CD8-positive, alpha-beta memory T cell (primary cell): ENCODE results near the gene A3GALT2. TPM values are rescaled to one million over a fixed set of nuclear protein-coding genes. Genes with fewer than 3 reads are reported as not detected.

ENCODE experiments used
- CTCF ChIA-PET: fragments of 350-600 bp; sonication (Branson Sonifier 250); formaldehyde crosslinking; loops from one replicate; lab custom pipeline; 2021; ENCODE audit warnings: antibody characterized with exemption; lab: Charles Lee
- POLR2A ChIA-PET: fragments of 350-600 bp; sonication (Branson Sonifier 250); formaldehyde crosslinking; loops from one replicate; lab custom pipeline; 2021; ENCODE audit warnings: antibody characterized with exemption; lab: Charles Lee
- DNase-seq, 5 donors: peaks; one replicate each; pipeline versions ENCODE4 v3.0.0 to v3.0.0-alpha.2; 2020 to 2022; ENCODE audit warnings: mixed read lengths in 1 of 5
- H3K27ac ChIP-seq: one replicate; pipeline ENCODE4 v1.7.0; 2013; ENCODE audit warnings: low read depth, mild to moderate bottlenecking, low read length, moderate library complexity
- H3K27me3 ChIP-seq: 2 replicates; pipeline ENCODE4 v1.7.0; 2013; ENCODE audit warnings: low read length, mild to moderate bottlenecking; ENCODE audit not compliant: insufficient read depth, poor library complexity, severe bottlenecking
- H3K36me3 ChIP-seq: 2 replicates; pipeline ENCODE4 v1.7.0; 2013; ENCODE audit warnings: mild to moderate bottlenecking, low read length, moderate library complexity; ENCODE audit not compliant: insufficient read depth
- H3K4me1 ChIP-seq: 2 replicates; pipeline ENCODE4 v1.7.0; 2013; ENCODE audit warnings: mild to moderate bottlenecking, low read length, moderate library complexity; ENCODE audit not compliant: insufficient read depth
- H3K4me3 ChIP-seq: 2 replicates; pipeline ENCODE4 v1.7.0; 2013; ENCODE audit warnings: mild to moderate bottlenecking, low read length
- H3K9me3 ChIP-seq: 2 replicates; pipeline ENCODE4 v1.7.0; 2013; ENCODE audit warnings: mild to moderate bottlenecking, low read length
- H3K27ac Mint-ChIP-seq, 8 donors: one replicate each; pipeline ENCODE4 v1.8.0; 2020 to 2021; ENCODE audit warnings: mixed read lengths in 8 of 8, mild to moderate bottlenecking in 6 of 8, inconsistent platforms in 3 of 8, moderate library complexity in 3 of 8
- H3K27me3 Mint-ChIP-seq, 2 donors: one replicate each; pipeline ENCODE4 v1.8.0; 2020 to 2021; ENCODE audit warnings: mixed read lengths in 2 of 2, mild to moderate bottlenecking in 1 of 2, moderate library complexity in 1 of 2
- H3K36me3 Mint-ChIP-seq, 3 donors: one replicate each; pipeline ENCODE4 v1.8.0; 2020 to 2021; ENCODE audit warnings: mixed read lengths in 3 of 3, inconsistent platforms in 1 of 3, mild to moderate bottlenecking in 1 of 3
- H3K4me1 Mint-ChIP-seq, 3 donors: one replicate each; pipeline ENCODE4 v1.8.0; 2020 to 2021; ENCODE audit warnings: mixed read lengths in 3 of 3, inconsistent platforms in 1 of 3, mild to moderate bottlenecking in 1 of 3
- H3K4me3 Mint-ChIP-seq, 7 donors: one replicate each; pipeline ENCODE4 v1.8.0; 2020 to 2021; ENCODE audit warnings: mixed read lengths in 7 of 7, mild to moderate bottlenecking in 6 of 7, moderate library complexity in 4 of 7, inconsistent platforms in 2 of 7
- H3K9me3 Mint-ChIP-seq, 5 donors: one replicate each; pipeline ENCODE4 v1.8.0; 2020 to 2022; ENCODE audit warnings: mixed read lengths in 5 of 5, mild to moderate bottlenecking in 3 of 5, moderate library complexity in 2 of 5, inconsistent platforms in 1 of 5
- polyA plus RNA-seq: library from polyadenylated mRNA; unstranded; fragments of 300-500 nt; fragmentation: Illumina TruSeq; gene quantifications from one replicate; pipeline ENCODE4 v1.2.3, GENCODE V29; 2021
- total RNA-seq, 2 experiments: library from RNA; stranded (reverse); gene quantifications; one replicate each; pipeline ENCODE4 v1.2.3, GENCODE V29; 2021

Gene A3GALT2
- total and polyA plus RNA-seq, 3 experiments from 2014 or later, result not detected

GRCh38 chr1:33337441-33337840 is 16.5 kb upstream of the A3GALT2 start:
- Histone ChIP-seq H3K9me3 (no peaks in the 10 kb centered on the region), H3K27me3 (no peaks in the 10 kb centered on the region), H3K36me3 (no peaks in the 10 kb centered on the region), H3K4me3 (no peak overlapping the region), H3K27ac (no peak overlapping the region), H3K4me1 (peaks cover 14% of the 10 kb centered on the region)
- Mint-ChIP-seq H3K27ac (no peak overlapping the region), H3K4me1 (peaks cover 31 to 66% (median 62%) of the 10 kb centered on the region in 3 donors), H3K36me3 (peaks cover 4 to 43% (median 10%) of the 10 kb centered on the region in 3 donors), H3K9me3 (no peaks in the 10 kb centered on the region), H3K27me3 (no peaks in the 10 kb centered on the region), H3K4me3 (no peak overlapping the region)
- ChIA-PET POLR2A (no interaction called here), CTCF (no interaction called here)
- DNase-seq, result no peak

DNA sequence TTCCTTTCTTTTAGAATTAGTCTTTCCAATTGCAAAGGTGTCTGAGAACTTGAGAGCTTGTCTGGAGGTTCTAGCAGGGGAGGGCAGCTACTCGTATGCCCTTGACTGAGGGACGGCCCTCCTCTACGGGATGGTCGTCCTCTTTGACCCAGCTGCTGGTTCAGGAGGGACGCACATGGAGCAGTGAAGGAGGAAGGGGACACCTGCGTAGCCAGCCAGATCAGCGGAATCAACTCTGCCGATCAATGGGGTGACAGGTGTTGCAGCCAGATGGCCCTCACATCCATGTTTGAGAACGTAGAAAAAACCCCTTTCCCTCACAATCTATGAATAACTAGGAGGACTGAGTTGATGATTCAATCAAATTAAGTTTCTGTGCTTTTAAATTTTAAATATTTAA is 15.7 kb upstream of the A3GALT2 start:
- no peaks in the 10 kb centered on the region for H3K27me3 ChIP-seq
- CTCF ChIA-PET, result interaction anchor here (1.4 kb wide), 1 partner anchor 30 kb away, joined by 4 read pairs; no protein-coding TSS in a partner anchor
- POLR2A ChIA-PET, result interaction anchor here (1.5 kb wide), 1 partner anchor 14 kb away, joined by 3 read pairs; no protein-coding TSS in a partner anchor

DNA sequence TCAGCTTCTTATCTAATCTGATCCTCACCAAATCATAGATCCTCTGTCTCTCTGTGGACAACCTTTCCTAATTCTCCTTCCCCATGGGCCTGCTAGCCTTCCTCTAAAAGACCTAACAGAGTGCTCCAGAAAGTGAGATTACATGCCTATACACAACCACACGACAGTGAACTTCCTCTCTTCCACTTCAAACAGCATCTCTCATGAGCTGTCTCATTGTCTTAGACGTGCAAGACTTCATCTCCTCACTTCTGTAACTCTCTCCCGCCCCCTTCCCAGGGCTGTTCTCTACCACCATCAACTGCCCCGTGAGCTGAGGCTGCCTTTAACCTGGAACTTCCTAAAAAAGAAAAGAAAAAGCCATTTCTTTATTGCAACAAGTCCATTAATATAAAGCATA is 14.1 kb upstream of the A3GALT2 start:
- Mint-ChIP-seq H3K9me3 (no peaks in the 10 kb centered on the region), H3K4me3 (no peak overlapping the region), H3K27me3 (no peaks in the 10 kb centered on the region), H3K4me1 (peaks cover 20 to 46% (median 42%) of the 10 kb centered on the region in 3 donors), H3K27ac (peak overlapping the region in 4 of 8 donors; percentile 4 to 34 (median 22)), H3K36me3 (peaks cover 4 to 54% (median 10%) of the 10 kb centered on the region in 3 donors)
- no peak for DNase-seq
- ChIA-PET POLR2A (interaction anchor here (1.5 kb wide), 1 partner anchor 15 kb away, joined by 3 read pairs; no protein-coding TSS in a partner anchor), CTCF (no interaction called here)
- no peak overlapping the region for H3K27ac ChIP-seq
- H3K9me3 ChIP-seq, result no peaks in the 10 kb centered on the region
- H3K36me3 ChIP-seq, result peaks cover 15% of the 10 kb centered on the region
- H3K4me3 ChIP-seq, result no peak overlapping the region
- no peaks in the 10 kb centered on the region for H3K27me3 ChIP-seq
- peaks cover 10% of the 10 kb centered on the region for H3K4me1 ChIP-seq

More for the DNA sequence above, 15.7 kb upstream of the A3GALT2 start:
- Mint-ChIP-seq H3K4me3 (no peak overlapping the region), H3K27ac (no peak overlapping the region), H3K9me3 (no peaks in the 10 kb centered on the region), H3K4me1 (peaks cover 31 to 60% (median 57%) of the 10 kb centered on the region in 3 donors), H3K36me3 (peaks cover 4 to 48% (median 10%) of the 10 kb centered on the region in 3 donors), H3K27me3 (no peaks in the 10 kb centered on the region)
- H3K4me3 ChIP-seq, result no peak overlapping the region
- H3K36me3 ChIP-seq, result no peaks in the 10 kb centered on the region
- H3K4me1 ChIP-seq, result peaks cover 10% of the 10 kb centered on the region
- H3K9me3 ChIP-seq, result no peaks in the 10 kb centered on the region
- no peak overlapping the region for H3K27ac ChIP-seq
- DNase-seq, result no peak

- CTCF ChIA-PET, result no interaction called here
- DNase-seq, result no peak
These were observed 13.2 kb upstream of the A3GALT2 start for GRCh38 chr1:33334081-33334552.

GRCh38 chr1:33332881-33333280 is 12.0 kb upstream of the A3GALT2 start:
- no peak for DNase-seq
- Histone ChIP-seq H3K27ac (no peak overlapping the region), H3K9me3 (no peaks in the 10 kb centered on the region), H3K4me3 (no peak overlapping the region), H3K27me3 (no peaks in the 10 kb centered on the region), H3K4me1 (peaks cover 7% of the 10 kb centered on the region), H3K36me3 (peaks cover 35% of the 10 kb centered on the region)
- Mint-ChIP-seq H3K4me3 (no peak overlapping the region), H3K36me3 (peaks cover 19 to 71% (median 21%) of the 10 kb centered on the region in 3 donors), H3K27me3 (peaks cover 0 to 2% of the 10 kb centered on the region in 2 donors), H3K27ac (peak overlapping the region in 1 of 8 donors; percentile 40), H3K9me3 (no peaks in the 10 kb centered on the region), H3K4me1 (peaks cover 10 to 29% (median 22%) of the 10 kb centered on the region in 3 donors)
- POLR2A ChIA-PET, result no interaction called here
- CTCF ChIA-PET, result no interaction called here

More at GRCh38 chr1:33334081-33334552, 13.2 kb upstream of the A3GALT2 start:
- H3K27ac ChIP-seq, result no peak overlapping the region
- Mint-ChIP-seq H3K4me1 (peaks cover 16 to 41% (median 35%) of the 10 kb centered on the region in 3 donors), H3K27ac (no peak overlapping the region), H3K36me3 (peaks cover 10 to 61% (median 16%) of the 10 kb centered on the region in 3 donors), H3K27me3 (peaks cover 0 to 2% of the 10 kb centered on the region in 2 donors), H3K4me3 (no peak overlapping the region), H3K9me3 (no peaks in the 10 kb centered on the region)
- POLR2A ChIA-PET, result no interaction called here
- H3K27me3 ChIP-seq, result no peaks in the 10 kb centered on the region
- H3K4me1 ChIP-seq, result peaks cover 10% of the 10 kb centered on the region
- H3K4me3 ChIP-seq, result no peak overlapping the region
- H3K9me3 ChIP-seq, result no peaks in the 10 kb centered on the region
- peaks cover 24% of the 10 kb centered on the region for H3K36me3 ChIP-seq

GRCh38 chr1:33332357-33332789 is 11.5 kb upstream of the A3GALT2 start:
- Histone ChIP-seq H3K27me3 (no peaks in the 10 kb centered on the region), H3K27ac (no peak overlapping the region), H3K4me1 (peaks cover 7% of the 10 kb centered on the region), H3K9me3 (no peaks in the 10 kb centered on the region), H3K4me3 (no peak overlapping the region), H3K36me3 (peaks cover 38% of the 10 kb centered on the region)
- CTCF ChIA-PET, result no interaction called here
- no peak for DNase-seq
- Mint-ChIP-seq H3K9me3 (no peaks in the 10 kb centered on the region), H3K27ac (no peak overlapping the region), H3K4me3 (no peak overlapping the region), H3K27me3 (peaks cover 0 to 2% of the 10 kb centered on the region in 2 donors), H3K36me3 (peaks cover 19 to 76% (median 21%) of the 10 kb centered on the region in 3 donors), H3K4me1 (peaks cover 6 to 24% (median 17%) of the 10 kb centered on the region in 3 donors)
- POLR2A ChIA-PET, result no interaction called here

DNA sequence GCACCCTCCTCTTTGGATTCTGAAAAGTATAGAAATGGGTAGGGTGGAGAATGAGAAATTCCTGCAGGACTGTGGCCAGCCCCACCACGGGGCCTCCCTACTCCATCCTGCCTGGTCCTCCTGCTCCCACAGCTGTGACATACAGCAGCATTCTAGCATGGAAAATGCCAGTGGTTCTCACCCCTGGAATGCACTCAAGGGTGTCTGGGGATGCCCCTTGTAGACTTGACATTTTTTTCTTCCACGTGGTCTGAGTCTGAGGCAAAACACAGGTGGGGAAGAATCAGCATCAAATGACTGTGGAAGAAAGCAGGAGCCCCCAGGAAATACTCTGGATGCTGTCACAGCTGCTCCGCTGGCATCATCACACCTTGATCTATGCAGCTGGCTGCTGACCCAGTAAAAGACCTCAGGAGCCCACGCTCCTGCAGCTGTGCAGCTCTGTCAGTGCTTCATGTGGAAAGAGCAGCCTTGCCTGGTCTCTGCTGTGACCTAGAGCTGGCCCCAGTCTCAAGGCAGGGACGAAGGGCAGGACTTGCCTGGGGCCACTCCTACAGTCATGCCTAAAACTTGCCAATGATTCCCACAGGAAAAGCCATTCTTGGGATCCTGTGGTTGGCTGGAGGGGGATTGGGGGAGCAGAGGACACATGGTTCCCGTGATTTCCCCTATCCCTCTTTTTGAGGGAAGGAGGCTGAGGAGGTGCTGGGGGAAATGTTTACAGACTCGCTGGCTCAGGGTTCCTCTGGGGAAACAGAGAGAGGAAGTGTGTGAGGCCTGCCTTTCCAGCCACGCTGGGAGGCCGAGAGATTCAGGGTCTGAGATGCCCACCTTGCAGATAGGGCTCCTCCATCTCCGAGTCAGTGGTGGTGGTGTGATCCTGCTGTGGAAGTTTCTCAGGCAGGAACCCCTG is 10.8 kb upstream of the A3GALT2 start:
- ChIA-PET CTCF (no interaction called here), POLR2A (no interaction called here)
- DNase-seq, result no peak
- peaks cover 19 to 83% (median 21%) of the 10 kb centered on the region in 3 donors for H3K36me3 Mint-ChIP-seq
- Histone ChIP-seq H3K36me3 (peaks cover 44% of the 10 kb centered on the region), H3K4me1 (peaks cover 7% of the 10 kb centered on the region), H3K9me3 (no peaks in the 10 kb centered on the region), H3K27ac (no peak overlapping the region), H3K27me3 (no peaks in the 10 kb centered on the region), H3K4me3 (no peak overlapping the region)
- no peaks in the 10 kb centered on the region for H3K9me3 Mint-ChIP-seq
- peaks cover 0 to 2% of the 10 kb centered on the region in 2 donors for H3K27me3 Mint-ChIP-seq
- no peak overlapping the region for H3K27ac Mint-ChIP-seq
- peaks cover 5 to 20% (median 13%) of the 10 kb centered on the region in 3 donors for H3K4me1 Mint-ChIP-seq
- H3K4me3 Mint-ChIP-seq, result no peak overlapping the region

DNA sequence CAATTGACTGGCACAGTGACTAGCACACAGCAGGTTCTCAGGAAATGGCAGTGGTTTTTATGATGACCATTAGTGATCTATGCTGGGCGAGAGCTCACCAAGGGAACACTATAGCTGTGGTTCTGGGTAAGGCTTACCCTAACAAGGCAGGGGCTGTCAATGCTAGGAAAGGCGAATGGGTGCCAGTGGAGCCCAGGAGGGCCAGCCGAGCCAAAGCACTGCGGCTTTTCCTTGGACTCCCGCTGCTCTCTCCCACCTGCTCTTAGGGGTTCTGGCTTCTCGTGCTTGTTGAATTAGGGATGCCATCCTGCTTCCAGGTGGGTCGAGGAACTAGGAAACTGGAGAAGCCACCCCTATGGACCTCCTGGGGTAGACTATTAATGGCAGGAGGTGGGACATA is 10.0 kb upstream of the A3GALT2 start:
- POLR2A ChIA-PET, result no interaction called here
- peaks cover 0 to 2% of the 10 kb centered on the region in 2 donors for H3K27me3 Mint-ChIP-seq
- H3K27ac Mint-ChIP-seq, result no peak overlapping the region
- H3K4me3 Mint-ChIP-seq, result no peak overlapping the region
- Histone ChIP-seq H3K9me3 (no peaks in the 10 kb centered on the region), H3K4me1 (peaks cover 7% of the 10 kb centered on the region), H3K27me3 (no peaks in the 10 kb centered on the region), H3K4me3 (no peak overlapping the region), H3K36me3 (peaks cover 46% of the 10 kb centered on the region), H3K27ac (no peak overlapping the region)
- CTCF ChIA-PET, result interaction anchor here (0.9 kb wide), 1 partner anchor 35 kb away, joined by 5 read pairs; no protein-coding TSS in a partner anchor
- DNase-seq, result no peak
- no peaks in the 10 kb centered on the region for H3K9me3 Mint-ChIP-seq
- H3K36me3 Mint-ChIP-seq, result peaks cover 21 to 91% (median 22%) of the 10 kb centered on the region in 3 donors
- peaks cover 5 to 16% (median 10%) of the 10 kb centered on the region in 3 donors for H3K4me1 Mint-ChIP-seq
